ENCODE data around the gene CHST11. TPM values are rescaled to one million over a fixed set of nuclear protein-coding genes. Genes with fewer than 3 reads are reported as not detected.

The CHST11 gene
- total RNA-seq, 1 experiment from 2014 or later = 0.25 TPM

GRCh38 chr12:104701301-104701700 lies 244.6 kb downstream of the CHST11 start:
- H3K9me3 ChIP-seq = no peaks in the 10 kb centered on the region
- no peaks in the 10 kb centered on the region for H3K27me3 ChIP-seq (replicated peaks; ENCODE audit: control insufficient read depth, insufficient read depth, low read length)
- BruUV-seq (replicated peaks) = no TSS peak
- DNase-seq = no peak
- ChIA-PET POLR2A (no interaction called here), CTCF (no interaction called here)
- H3K4me3 Mint-ChIP-seq (ENCODE audit: unreplicated experiment) = no peak overlapping the region
- no peaks in the 10 kb centered on the region for H3K36me3 Mint-ChIP-seq (ENCODE audit: insufficient read depth, unreplicated experiment)
- no peak overlapping the region for H3K4me3 ChIP-seq (ENCODE audit: low read depth, low read length)
- no peaks in the 10 kb centered on the region for H3K9me3 Mint-ChIP-seq (ENCODE audit: unreplicated experiment)
- intact Hi-C loops (cut with micrococcal nuclease; ENCODE audit: unreplicated experiment) = no loop called here
- TF ChIP-seq CTCF (IDR thresholded peaks at IDR 0.05; ENCODE audit: insufficient read depth in 1 of 2, low read depth in 1 of 2, low read length in 1 of 2, severe bottlenecking in 1 of 2, unreplicated experiment in 1 of 2) = no peak
- H3K27me3 Mint-ChIP-seq (ENCODE audit: insufficient read depth, unreplicated experiment) = peaks cover 9% of the 10 kb centered on the region
- no peaks in the 10 kb centered on the region for H3K36me3 ChIP-seq (ENCODE audit: control insufficient read depth, insufficient read depth, low read length)
- no peak overlapping the region for H3K27ac Mint-ChIP-seq (ENCODE audit: unreplicated experiment)
- no peaks in the 10 kb centered on the region for H3K4me1 ChIP-seq
- H3K4me1 Mint-ChIP-seq (ENCODE audit: low read depth, unreplicated experiment) = no peaks in the 10 kb centered on the region

GRCh38 chr12:104701756-104702155 lies 245.0 kb downstream of the CHST11 start:
- H3K9me3 ChIP-seq = no peaks in the 10 kb centered on the region
- Mint-ChIP-seq H3K4me1 (ENCODE audit: low read depth, unreplicated experiment) (no peaks in the 10 kb centered on the region), H3K4me3 (ENCODE audit: unreplicated experiment) (no peak overlapping the region), H3K9me3 (ENCODE audit: unreplicated experiment) (no peaks in the 10 kb centered on the region), H3K27me3 (ENCODE audit: insufficient read depth, unreplicated experiment) (peaks cover 7% of the 10 kb centered on the region), H3K36me3 (ENCODE audit: insufficient read depth, unreplicated experiment) (no peaks in the 10 kb centered on the region), H3K27ac (ENCODE audit: unreplicated experiment) (no peak overlapping the region)
- no TSS peak for BruUV-seq (replicated peaks)
- H3K4me1 ChIP-seq = no peaks in the 10 kb centered on the region
- TF ChIP-seq CTCF (IDR thresholded peaks at IDR 0.05; ENCODE audit: insufficient read depth in 1 of 2, low read depth in 1 of 2, low read length in 1 of 2, severe bottlenecking in 1 of 2, unreplicated experiment in 1 of 2) = no peak
- ChIA-PET CTCF (no interaction called here), POLR2A (no interaction called here)
- DNase-seq = no peak
- intact Hi-C loops (cut with micrococcal nuclease; ENCODE audit: unreplicated experiment) = no loop called here
- H3K27me3 ChIP-seq (replicated peaks; ENCODE audit: control insufficient read depth, insufficient read depth, low read length) = no peaks in the 10 kb centered on the region
- no peak overlapping the region for H3K4me3 ChIP-seq (ENCODE audit: low read depth, low read length)
- H3K36me3 ChIP-seq (ENCODE audit: control insufficient read depth, insufficient read depth, low read length) = no peaks in the 10 kb centered on the region

GRCh38 chr12:104702565-104703139 lies 245.9 kb downstream of the CHST11 start:
- no peaks in the 10 kb centered on the region for H3K4me1 Mint-ChIP-seq (ENCODE audit: low read depth, unreplicated experiment)
- no peaks in the 10 kb centered on the region for H3K9me3 Mint-ChIP-seq (ENCODE audit: unreplicated experiment)
- CTCF ChIA-PET = no interaction called here
- POLR2A ChIA-PET = no interaction called here
- intact Hi-C loops (cut with micrococcal nuclease; ENCODE audit: unreplicated experiment) = no loop called here
- H3K36me3 Mint-ChIP-seq (ENCODE audit: insufficient read depth, unreplicated experiment) = no peaks in the 10 kb centered on the region
- H3K27ac Mint-ChIP-seq (ENCODE audit: unreplicated experiment) = no peak overlapping the region
- no peaks in the 10 kb centered on the region for H3K9me3 ChIP-seq
- H3K27me3 ChIP-seq (replicated peaks; ENCODE audit: control insufficient read depth, insufficient read depth, low read length) = no peaks in the 10 kb centered on the region
- DNase-seq = no peak
- H3K4me3 ChIP-seq (ENCODE audit: low read depth, low read length) = no peak overlapping the region
- H3K36me3 ChIP-seq (ENCODE audit: control insufficient read depth, insufficient read depth, low read length) = no peaks in the 10 kb centered on the region
- no TSS peak for BruUV-seq (replicated peaks)
- H3K27me3 Mint-ChIP-seq (ENCODE audit: insufficient read depth, unreplicated experiment) = peaks cover 6% of the 10 kb centered on the region
- TF ChIP-seq CTCF (IDR thresholded peaks at IDR 0.05; ENCODE audit: insufficient read depth in 1 of 2, low read depth in 1 of 2, low read length in 1 of 2, severe bottlenecking in 1 of 2, unreplicated experiment in 1 of 2) = no peak
- H3K4me3 Mint-ChIP-seq (ENCODE audit: unreplicated experiment) = no peak overlapping the region
- no peaks in the 10 kb centered on the region for H3K4me1 ChIP-seq

All from Caco-2 (cell line).